ENCODE measurements around the gene SLC44A4. TPM values are rescaled to one million over a fixed set of nuclear protein-coding genes. Genes with fewer than 3 reads are reported as not detected.

SLC44A4 gene
- polyA plus RNA-seq, 1 experiment: 0.07 TPM

GRCh38 chr6:31906122-31906521, 27.3 kb upstream of the SLC44A4 start:
- CTCF ChIA-PET: interaction anchor here (1.5 kb wide), 1 partner anchor 46 kb away, joined by 5 read pairs; no protein-coding TSS in a partner anchor

GRCh38 chr6:31905041-31905440, 26.2 kb upstream of the SLC44A4 start:
- no peak for DNase-seq (ENCODE audit: low read depth)
- ChIA-PET CTCF (interaction anchor here (1.5 kb wide), 1 partner anchor 47 kb away, joined by 5 read pairs; no protein-coding TSS in a partner anchor), POLR2A (no interaction called here)
- Histone ChIP-seq H3K36me3 (ENCODE audit: control insufficient read depth, insufficient read depth, low read length) (no peaks in the 10 kb centered on the region), H3K27me3 (ENCODE audit: control insufficient read depth, insufficient read depth, low read length) (no peaks in the 10 kb centered on the region), H3K4me3 (ENCODE audit: low read depth, low read length) (no peak overlapping the region)
- TF ChIP-seq CTCF (IDR thresholded peaks at IDR 0.05; ENCODE audit: insufficient read depth, low read depth, low read length): no peak

More at GRCh38 chr6:31906122-31906521, 27.3 kb upstream of the SLC44A4 start:
- Histone ChIP-seq H3K27me3 (ENCODE audit: control insufficient read depth, insufficient read depth, low read length) (no peaks in the 10 kb centered on the region), H3K4me3 (ENCODE audit: low read depth, low read length) (no peak overlapping the region), H3K36me3 (ENCODE audit: control insufficient read depth, insufficient read depth, low read length) (no peaks in the 10 kb centered on the region)
- no peak for DNase-seq (ENCODE audit: low read depth)
- TF ChIP-seq CTCF (IDR thresholded peaks at IDR 0.05; ENCODE audit: insufficient read depth, low read depth, low read length): no peak
- POLR2A ChIA-PET: no interaction called here

- no peak for DNase-seq (ENCODE audit: low read depth)
- ChIA-PET POLR2A (interaction anchor here (0.6 kb wide), 1 partner anchor 189 kb away, joined by 4 read pairs; no protein-coding TSS in a partner anchor), CTCF (interaction anchor here (0.6 to 4.5 kb wide), 4 partner anchors 48 to 707 kb away, joined by 3 to 26 read pairs (median 4); no protein-coding TSS in a partner anchor)
- no peak overlapping the region for H3K4me3 ChIP-seq (ENCODE audit: low read depth, low read length)
- no peak for TF ChIP-seq CTCF (IDR thresholded peaks at IDR 0.05; ENCODE audit: insufficient read depth, low read depth, low read length)
- H3K36me3 ChIP-seq (ENCODE audit: control insufficient read depth, insufficient read depth, low read length): no peaks in the 10 kb centered on the region
- no peaks in the 10 kb centered on the region for H3K27me3 ChIP-seq (ENCODE audit: control insufficient read depth, insufficient read depth, low read length)
Observed at GRCh38 chr6:31903957-31904356, 25.2 kb upstream of the SLC44A4 start.

- H3K27me3 ChIP-seq (ENCODE audit: control insufficient read depth, insufficient read depth, low read length): no peaks in the 10 kb centered on the region
- DNase-seq (ENCODE audit: low read depth): peak; percentile 74
- H3K36me3 ChIP-seq (ENCODE audit: control insufficient read depth, insufficient read depth, low read length): no peaks in the 10 kb centered on the region
- CTCF ChIA-PET: interaction anchor here (1.1 to 4.5 kb wide), 3 partner anchors 26 to 58 kb away, joined by 3 to 26 read pairs (median 4); no protein-coding TSS in a partner anchor
- POLR2A ChIA-PET: interaction anchor here (0.6 to 1.1 kb wide), 2 partner anchors 50 to 57 kb away, joined by 4 to 19 read pairs; no protein-coding TSS in a partner anchor
- TF ChIP-seq CTCF (IDR thresholded peaks at IDR 0.05; ENCODE audit: insufficient read depth, low read depth, low read length): no peak
- peak within 1 kb of the TSS; percentile 61 for H3K4me3 ChIP-seq (ENCODE audit: low read depth, low read length)
Observed at GRCh38 chr6:31901953-31902643, 23.3 kb upstream of the SLC44A4 start, which contains the start of gene ZBTB12. ZBTB12 (minus strand) TSS chr6:31902086; CDS start chr6:31901305, 781 bp downstream.

- Histone ChIP-seq H3K36me3 (ENCODE audit: control insufficient read depth, insufficient read depth, low read length) (no peaks in the 10 kb centered on the region), H3K4me3 (ENCODE audit: low read depth, low read length) (peak overlapping the region; percentile 61), H3K27me3 (ENCODE audit: control insufficient read depth, insufficient read depth, low read length) (no peaks in the 10 kb centered on the region)
- CTCF ChIA-PET: interaction anchor here (1.0 to 4.5 kb wide), 2 partner anchors 18 to 50 kb away, joined by 4 to 26 read pairs; no protein-coding TSS in a partner anchor
- DNase-seq (ENCODE audit: low read depth): no peak
- POLR2A ChIA-PET: interaction anchor here (0.6 kb wide), 1 partner anchor 57 kb away, joined by 19 read pairs; no protein-coding TSS in a partner anchor
- no peak for TF ChIP-seq CTCF (IDR thresholded peaks at IDR 0.05; ENCODE audit: insufficient read depth, low read depth, low read length)
Observed at GRCh38 chr6:31901415-31901952, 22.7 kb upstream of the SLC44A4 start.

Data from BJ (cell line).